ENCODE data around the gene PIP5K1A. TPM values are rescaled to one million over a fixed set of nuclear protein-coding genes. Genes with fewer than 3 reads are reported as not detected.

Gene PIP5K1A
- total and polyA plus RNA-seq, 4 donors: 4.0 to 32.0 (median 13.6) TPM

DNA sequence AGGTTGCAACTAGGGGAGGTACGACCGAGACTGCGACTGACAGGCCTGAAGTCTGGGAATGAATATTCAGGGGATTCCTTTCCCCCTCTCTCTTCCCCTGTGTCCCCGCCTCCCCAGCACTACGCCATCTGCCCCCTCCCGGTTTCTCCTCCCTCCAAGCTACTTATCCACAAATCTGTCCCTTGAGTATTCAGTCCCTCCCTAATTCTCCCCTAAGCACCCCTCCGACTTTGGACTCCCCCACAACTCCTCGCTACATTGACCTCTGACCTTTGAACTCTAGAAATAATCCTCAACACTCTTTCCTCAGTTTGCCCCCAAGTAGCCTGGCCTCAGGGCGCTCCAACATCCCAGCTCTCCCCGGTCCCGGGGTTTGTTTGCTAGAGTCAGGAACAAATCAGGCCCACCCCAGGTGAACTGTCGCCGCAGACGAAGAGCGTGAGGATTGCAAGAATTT, 33.0 kb upstream of the PIP5K1A start:
- Histone ChIP-seq H3K36me3 (ENCODE audit: control insufficient read depth in 4 of 4, insufficient read depth in 3 of 4, low read depth in 1 of 4, low read length in 3 of 4) (peaks cover 0 to 22% (median 9%) of the 10 kb centered on the region in 4 donors), H3K4me3 (ENCODE audit: low read depth in 1 of 3, low read length in 3 of 3) (peak overlapping the region; percentile 56 to 88 (median 86)), H3K27ac (ENCODE audit: low read depth in 1 of 2, low read length in 2 of 2) (peak overlapping the region; percentile 63 to 84), H3K4me1 (ENCODE audit: control insufficient read depth in 4 of 4, insufficient read depth in 4 of 4, low read length in 3 of 4) (peaks cover 3 to 31% (median 22%) of the 10 kb centered on the region in 4 donors), H3K27me3 (ENCODE audit: control insufficient read depth in 4 of 4, insufficient read depth in 4 of 4, low read length in 3 of 4) (no peaks in the 10 kb centered on the region), H3K9ac (ENCODE audit: low read depth in 1 of 2, low read length in 2 of 2) (peak overlapping the region; percentile 39 to 91), H3K9me3 (ENCODE audit: control insufficient read depth in 4 of 4, low read length in 3 of 4) (no peaks in the 10 kb centered on the region)
- 7% methylated on average over 15 of the region's 15 CpGs for WGBS
- no peak for TF ChIP-seq HNF4A (conservative IDR thresholded peaks at IDR 0.05)
- TF ChIP-seq NR2F2 (IDR thresholded peaks at IDR 0.05): peak; percentile 88
- DNase-seq (ENCODE audit: low spot score): no peak

DNA sequence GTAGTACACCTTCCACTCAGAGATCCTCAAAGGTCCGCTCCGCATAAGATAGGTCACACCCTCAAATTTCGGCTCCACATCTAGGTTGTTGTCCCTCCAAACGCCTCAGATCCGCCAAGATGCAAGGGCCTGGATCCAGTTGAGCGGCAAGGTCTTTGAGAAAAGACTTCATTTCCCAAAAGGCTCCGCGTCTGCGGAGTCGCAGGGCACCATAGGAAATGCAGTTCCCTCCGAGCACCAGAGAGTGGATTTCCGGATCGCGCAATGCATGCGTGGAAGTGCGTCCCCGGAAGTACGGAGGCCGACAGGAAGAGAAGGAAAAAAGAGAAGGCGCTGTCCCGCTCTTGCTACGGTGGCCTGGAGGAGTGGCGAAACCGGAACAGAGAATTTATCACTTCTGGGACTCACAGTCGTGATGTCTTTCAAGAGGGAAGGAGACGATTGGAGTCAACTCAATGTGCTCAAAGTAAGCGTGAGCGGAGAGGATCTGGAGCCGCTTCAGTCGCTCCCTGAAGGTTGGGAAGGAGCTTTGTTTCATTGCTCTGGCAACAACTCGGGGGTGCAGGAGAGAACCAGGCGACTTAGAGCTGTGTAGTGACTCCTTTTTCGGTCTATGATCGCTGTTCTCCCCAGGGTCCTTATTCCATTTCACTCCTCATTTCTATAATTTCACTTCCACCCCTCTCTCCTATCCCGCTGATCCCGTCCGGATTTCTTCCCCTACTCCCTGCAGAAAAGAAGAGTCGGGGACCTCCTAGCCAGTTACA, 32.4 kb upstream of the PIP5K1A start, which contains the start of the genes LYSMD1 and SCNM1:
Gene LYSMD1 (minus strand): TSS at position 165 of the 767 bp plus-strand sequence. CDS start 644 bp downstream, outside the sequence.
Gene SCNM1 (plus strand): TSS at position 407 of the 767 bp plus-strand sequence. CDS start 9 bp downstream, at position 416.
- Histone ChIP-seq H3K9ac (ENCODE audit: low read depth in 1 of 2, low read length in 2 of 2) (peak within 1 kb of the TSS; percentile 90 to 91), H3K4me3 (ENCODE audit: low read depth in 1 of 3, low read length in 3 of 3) (peak within 1 kb of the TSS; percentile 56 to 99 (median 88)), H3K27me3 (ENCODE audit: control insufficient read depth in 4 of 4, insufficient read depth in 4 of 4, low read length in 3 of 4) (no peaks in the 10 kb centered on the region), H3K27ac (ENCODE audit: low read depth in 1 of 2, low read length in 2 of 2) (peak within 1 kb of the TSS; percentile 74 to 84), H3K9me3 (ENCODE audit: control insufficient read depth in 4 of 4, low read length in 3 of 4) (no peaks in the 10 kb centered on the region), H3K36me3 (ENCODE audit: control insufficient read depth in 4 of 4, insufficient read depth in 3 of 4, low read depth in 1 of 4, low read length in 3 of 4) (peaks cover 0 to 20% (median 5%) of the 10 kb centered on the region in 4 donors), H3K4me1 (ENCODE audit: control insufficient read depth in 4 of 4, insufficient read depth in 4 of 4, low read length in 3 of 4) (peaks cover 3 to 31% (median 22%) of the 10 kb centered on the region in 4 donors)
- TF ChIP-seq, protein P1, sequence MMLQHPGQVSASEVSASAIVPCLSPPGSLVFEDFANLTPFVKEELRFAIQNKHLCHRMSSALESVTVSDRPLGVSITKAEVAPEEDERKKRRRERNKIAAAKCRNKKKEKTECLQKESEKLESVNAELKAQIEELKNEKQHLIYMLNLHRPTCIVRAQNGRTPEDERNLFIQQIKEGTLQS (IDR thresholded peaks at IDR 0.05): peak; percentile 87
- peak; percentile 86 for TF ChIP-seq TAF1 (conservative IDR thresholded peaks at IDR 0.05)
- TF ChIP-seq RXRA (IDR thresholded peaks at IDR 0.05): peak; percentile 67 to 82
- TF ChIP-seq EGR1 (IDR thresholded peaks at IDR 0.05; ENCODE audit: low read depth in 2 of 2): peak; percentile 96 to 98
- TF ChIP-seq RAD21 (IDR thresholded peaks at IDR 0.05): peak; percentile 48 to 55
- TF ChIP-seq HNF4G (IDR thresholded peaks at IDR 0.05): peak; percentile 61
- TF ChIP-seq YY1 (IDR thresholded peaks at IDR 0.05): peak; percentile 96
- TF ChIP-seq, protein P2, sequence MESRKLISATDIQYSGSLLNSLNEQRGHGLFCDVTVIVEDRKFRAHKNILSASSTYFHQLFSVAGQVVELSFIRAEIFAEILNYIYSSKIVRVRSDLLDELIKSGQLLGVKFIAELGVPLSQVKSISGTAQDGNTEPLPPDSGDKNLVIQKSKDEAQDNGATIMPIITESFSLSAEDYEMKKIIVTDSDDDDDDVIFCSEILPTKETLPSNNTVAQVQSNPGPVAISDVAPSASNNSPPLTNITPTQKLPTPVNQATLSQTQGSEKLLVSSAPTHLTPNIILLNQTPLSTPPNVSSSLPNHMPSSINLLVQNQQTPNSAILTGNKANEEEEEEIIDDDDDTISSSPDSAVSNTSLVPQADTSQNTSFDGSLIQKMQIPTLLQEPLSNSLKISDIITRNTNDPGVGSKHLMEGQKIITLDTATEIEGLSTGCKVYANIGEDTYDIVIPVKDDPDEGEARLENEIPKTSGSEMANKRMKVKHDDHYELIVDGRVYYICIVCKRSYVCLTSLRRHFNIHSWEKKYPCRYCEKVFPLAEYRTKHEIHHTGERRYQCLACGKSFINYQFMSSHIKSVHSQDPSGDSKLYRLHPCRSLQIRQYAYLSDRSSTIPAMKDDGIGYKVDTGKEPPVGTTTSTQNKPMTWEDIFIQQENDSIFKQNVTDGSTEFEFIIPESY (IDR thresholded peaks at IDR 0.05): peak; percentile 98
- TF ChIP-seq SP1 (IDR thresholded peaks at IDR 0.05): peak; percentile 88
- peak; percentile 80 for TF ChIP-seq NR2F2 (IDR thresholded peaks at IDR 0.05)
- TF ChIP-seq, protein P3, sequence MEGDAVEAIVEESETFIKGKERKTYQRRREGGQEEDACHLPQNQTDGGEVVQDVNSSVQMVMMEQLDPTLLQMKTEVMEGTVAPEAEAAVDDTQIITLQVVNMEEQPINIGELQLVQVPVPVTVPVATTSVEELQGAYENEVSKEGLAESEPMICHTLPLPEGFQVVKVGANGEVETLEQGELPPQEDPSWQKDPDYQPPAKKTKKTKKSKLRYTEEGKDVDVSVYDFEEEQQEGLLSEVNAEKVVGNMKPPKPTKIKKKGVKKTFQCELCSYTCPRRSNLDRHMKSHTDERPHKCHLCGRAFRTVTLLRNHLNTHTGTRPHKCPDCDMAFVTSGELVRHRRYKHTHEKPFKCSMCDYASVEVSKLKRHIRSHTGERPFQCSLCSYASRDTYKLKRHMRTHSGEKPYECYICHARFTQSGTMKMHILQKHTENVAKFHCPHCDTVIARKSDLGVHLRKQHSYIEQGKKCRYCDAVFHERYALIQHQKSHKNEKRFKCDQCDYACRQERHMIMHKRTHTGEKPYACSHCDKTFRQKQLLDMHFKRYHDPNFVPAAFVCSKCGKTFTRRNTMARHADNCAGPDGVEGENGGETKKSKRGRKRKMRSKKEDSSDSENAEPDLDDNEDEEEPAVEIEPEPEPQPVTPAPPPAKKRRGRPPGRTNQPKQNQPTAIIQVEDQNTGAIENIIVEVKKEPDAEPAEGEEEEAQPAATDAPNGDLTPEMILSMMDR (IDR thresholded peaks at IDR 0.05; ENCODE audit: low read depth, low read length, missing input control): peak; percentile 14
- peak; percentile 68 for TF ChIP-seq FOXA1 (IDR thresholded peaks at IDR 0.05)
- TF ChIP-seq GABPA (IDR thresholded peaks at IDR 0.05 in 1 of 2, conservative IDR thresholded peaks at IDR 0.05 in 1 of 2): peak; percentile 89 to 99
- peak; percentile 99 for TF ChIP-seq MAX (IDR thresholded peaks at IDR 0.05)
- peak; percentile 69 to 90 for TF ChIP-seq JUND (IDR thresholded peaks at IDR 0.05)
- peak in 1 of 2 donors; percentile 41 for TF ChIP-seq HNF4A (conservative IDR thresholded peaks at IDR 0.05)
- TF ChIP-seq REST (IDR thresholded peaks at IDR 0.05): peak; percentile 88
- TF ChIP-seq FOXA2 (IDR thresholded peaks at IDR 0.05): peak; percentile 45
- DNase-seq (ENCODE audit: low spot score): peak; percentile 96
- under 1% methylated on average over 38 of the region's 38 CpGs for WGBS

All from liver (tissue), 9 donors.